Activated CD8-positive, alpha-beta memory T cell treated with anti-CD3 and anti-CD28 coated beads for 1 hour (primary cell): ENCODE results near the gene HEG1.

ENCODE experiments used
- DNase-seq, 2 donors: peaks; one replicate each; pipeline ENCODE4 v3.0.0-alpha.2; 2020; ENCODE audit warnings: low read depth in 1 of 2; ENCODE audit errors: extremely low read depth in 1 of 2

HEG1 gene

GRCh38 chr3:124923833-124924232, 132.0 kb downstream of the HEG1 start:
- no peak for DNase-seq

- DNase-seq: no peak
Observed at GRCh38 chr3:124920718-124921117, 135.1 kb downstream of the HEG1 start.

DNA sequence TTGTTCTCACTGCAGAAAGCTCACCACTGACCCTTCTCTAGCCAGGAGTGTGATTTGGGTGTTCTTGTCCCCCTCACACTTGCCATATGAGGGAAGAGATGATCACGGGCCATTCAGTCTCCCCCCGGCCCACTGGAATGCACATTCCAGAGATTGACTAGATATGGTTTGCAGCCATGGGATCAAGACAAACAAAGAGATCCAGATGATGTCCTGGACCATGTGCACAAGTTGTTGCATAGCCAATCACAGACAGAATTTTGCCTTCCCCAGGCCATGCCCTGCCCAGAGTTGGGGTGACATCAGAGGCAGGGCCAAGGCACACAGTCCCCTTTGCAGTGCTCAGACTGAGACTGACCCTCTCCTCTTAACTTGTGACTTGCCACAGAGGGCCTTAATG, 136.0 kb downstream of the HEG1 start:
- no peak for DNase-seq

DNA sequence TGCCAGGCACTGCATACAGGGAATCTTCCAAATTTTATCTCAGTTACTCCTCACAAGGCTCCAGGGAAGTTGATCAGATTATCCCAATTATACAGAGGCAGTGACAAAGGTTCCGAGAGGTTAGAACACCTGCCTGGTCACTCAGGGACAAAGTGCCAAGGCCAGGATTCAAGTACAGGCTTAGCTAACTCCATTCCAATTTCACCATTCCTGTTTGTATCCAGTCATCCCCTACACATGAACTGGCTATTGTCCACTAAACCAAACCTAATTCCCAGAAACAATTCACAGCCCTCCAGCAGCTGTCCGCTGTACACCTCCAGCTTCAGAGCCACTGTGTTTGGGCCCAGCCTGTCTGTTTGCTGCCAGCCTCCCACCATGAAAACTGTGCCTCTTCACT, 137.3 kb downstream of the HEG1 start:
- DNase-seq: no peak

- no peak for DNase-seq
Observed at GRCh38 chr3:124916837-124917409, 138.9 kb downstream of the HEG1 start.
